ENCODE results near the gene SPDYC. TPM values are rescaled to one million over a fixed set of nuclear protein-coding genes. Genes with fewer than 3 reads are reported as not detected.

Gene SPDYC
- total and polyA plus RNA-seq, 9 of the 15 experiments (the other 6 are each of a cell fraction or from before 2014, with no cell fraction given), result 4.4 to 18.8 (median 9.2) TPM

GRCh38 chr11:65170058-65170534 is at the start of gene SPDYC (continued):
- TF ChIP-seq ARID3A (IDR thresholded peaks at IDR 0.05; ENCODE audit: borderline replicate concordance, low read depth, low read length), result no peak
- TF ChIP-seq TEAD1 (CRISPR knock-in tag; IDR thresholded peaks at IDR 0.05), result 0 out of 4 replicates have a peak, but pooled peaks of 1 of the 2 experiments have one; percentile 30
- TF ChIP-seq TARDBP (IDR thresholded peaks at IDR 0.05), result 0 out of 2 replicates have a peak, but pooled peaks have one; percentile 51
- TF ChIP-seq NR0B1 (IDR thresholded peaks at IDR 0.05; ENCODE audit: partially characterized antibody), result no peak
- peak; percentile 83; the same call in 1 of the 2 replicates for TF ChIP-seq GTF2E2 (tag; IDR thresholded peaks at IDR 0.05)
- TF ChIP-seq SUPT5H (IDR thresholded peaks at IDR 0.05), result peak; percentile 99
- TF ChIP-seq BACH1 (tag; IDR thresholded peaks at IDR 0.05), result no peak
- no peak for TF ChIP-seq TRIM28 (IDR thresholded peaks at IDR 0.05)
- TF ChIP-seq MXD1 (CRISPR knock-in tag; IDR thresholded peaks at IDR 0.05; ENCODE audit: borderline replicate concordance, poor library complexity, severe bottlenecking), result no peak
- TF ChIP-seq ATF1 (CRISPR knock-in tag; IDR thresholded peaks at IDR 0.05), result no peak
- TF ChIP-seq ATF1 (tag; IDR thresholded peaks at IDR 0.05), result peak; percentile 43
- TF ChIP-seq EP400 (IDR thresholded peaks at IDR 0.05), result peak; percentile 54; the same call in 1 of the 2 replicates
- TF ChIP-seq CBX5 (IDR thresholded peaks at IDR 0.05; ENCODE audit: borderline replicate concordance, low read depth), result no peak
- no peak for TF ChIP-seq HMBOX1 (IDR thresholded peaks at IDR 0.05)
- TF ChIP-seq POLR2A (conservative IDR thresholded peaks at IDR 0.05), result peak; percentile 100
- TF ChIP-seq MBD1 (CRISPR knock-in tag; IDR thresholded peaks at IDR 0.05), result no peak
- peak; percentile 40; the same call in 1 of the 2 replicates for TF ChIP-seq ZNF436 (CRISPR knock-in tag; IDR thresholded peaks at IDR 0.05)
- TF ChIP-seq DPF2 (IDR thresholded peaks at IDR 0.05), result no peak
- no peak for TF ChIP-seq DDX20 (tag; IDR thresholded peaks at IDR 0.05; ENCODE audit: low read depth)
- no peak for TF ChIP-seq ZKSCAN3 (CRISPR knock-in tag; IDR thresholded peaks at IDR 0.05)
- TF ChIP-seq TBL1XR1 (IDR thresholded peaks at IDR 0.05; ENCODE audit: low read length in 2 of 2), result peak in 1 of 2 experiments; percentile 12; a peak in 1 of 4 replicates
- peak; percentile 45; the same call in 1 of the 2 replicates for TF ChIP-seq MYC (IDR thresholded peaks at IDR 0.05; ENCODE audit: low read depth, low read length)
- no peak; the same call in 1 of the 2 replicates for TF ChIP-seq MYC (CRISPR knock-in tag; IDR thresholded peaks at IDR 0.05; ENCODE audit: borderline replicate concordance, low read depth)
- TF ChIP-seq SAP30 (IDR thresholded peaks at IDR 0.05; ENCODE audit: borderline replicate concordance, insufficient read depth, low read depth, low read length, poor library complexity, severe bottlenecking), result peak; percentile 25
- peak; percentile 59; the same call in 1 of the 2 replicates for TF ChIP-seq ZNF830 (CRISPR knock-in tag; IDR thresholded peaks at IDR 0.05)
- TF ChIP-seq SMARCA5 (IDR thresholded peaks at IDR 0.05), result no peak
